HTERT RPE-1 (cell line): ENCODE measurements around the gene STOM.

Source experiments
- in situ Hi-C: fragments of 300-500 bp; cut with MboI; formaldehyde crosslinking; loops from 4 replicates; pipeline ENCODE4 v1.14.3; 2020; ENCODE audit warnings: low sequenced_read_pairs

STOM gene

DNA sequence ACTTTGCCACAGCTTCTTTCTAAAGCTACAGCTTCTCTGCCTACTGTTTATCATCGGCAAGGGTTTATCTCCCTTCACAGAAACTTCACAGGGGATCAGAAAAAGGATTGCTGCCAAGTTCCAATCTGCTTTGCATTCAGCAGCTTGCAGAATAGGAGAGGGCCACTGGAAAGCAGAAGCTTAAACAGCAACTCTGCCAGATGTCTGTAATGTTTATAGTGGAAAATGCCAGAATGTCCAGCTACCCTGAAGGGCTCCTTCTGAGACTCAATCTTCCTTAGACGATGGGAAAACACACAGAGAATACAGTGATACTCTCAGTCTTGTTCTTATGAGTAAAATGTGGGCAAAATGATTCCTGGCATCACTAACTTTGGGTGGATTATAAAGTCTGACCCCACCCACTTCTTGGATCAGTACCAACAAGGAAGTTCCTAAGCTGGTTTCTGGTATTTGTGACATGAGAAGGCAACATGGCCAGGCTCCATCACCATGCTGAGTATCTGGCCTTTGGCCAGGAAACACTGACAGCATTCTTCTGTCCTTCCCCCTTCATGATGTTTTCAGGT is 19.0 kb downstream of the STOM start:
- in situ Hi-C loops = no loop called here

DNA sequence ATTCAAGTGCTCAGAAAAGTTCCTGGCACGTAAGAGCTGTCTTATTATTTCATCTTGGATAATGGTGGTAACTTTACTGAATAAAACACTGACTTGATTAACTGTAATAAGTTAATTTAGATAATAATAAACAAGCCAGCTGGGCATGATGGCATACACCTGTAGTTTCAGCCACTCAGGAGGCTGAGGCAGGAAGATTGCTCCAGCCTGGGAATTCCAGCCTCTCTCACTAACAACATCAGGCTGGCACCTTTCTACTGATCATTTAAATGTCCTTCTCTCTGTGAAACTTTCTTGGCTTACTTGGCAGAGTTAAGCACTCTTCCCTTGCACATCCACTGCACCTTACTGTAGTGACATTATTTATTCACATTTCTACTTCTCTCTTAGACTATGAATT is 20.0 kb downstream of the STOM start:
- in situ Hi-C loops = no loop called here

DNA sequence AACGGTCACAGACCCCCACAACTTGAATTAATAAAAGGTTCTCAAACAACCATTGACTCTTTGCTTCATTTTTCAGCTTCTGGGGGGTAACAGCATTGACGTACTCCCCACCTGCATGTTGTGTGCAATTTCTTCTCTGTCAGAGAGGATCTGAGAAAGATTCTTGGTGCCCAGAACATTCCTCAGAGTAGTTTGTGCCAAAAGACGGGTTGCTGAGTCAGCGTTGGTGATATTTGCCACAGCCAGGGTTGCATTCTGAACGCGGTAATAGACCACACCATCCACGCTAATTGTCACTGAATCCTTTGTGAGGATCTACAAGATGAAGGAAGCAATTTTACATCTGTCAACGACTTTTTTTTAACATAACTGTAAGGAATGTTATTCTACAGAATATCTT is 21.0 kb downstream of the STOM start:
- in situ Hi-C loops = no loop called here

- in situ Hi-C loops = no loop called here
Observed at GRCh38 chr9:121348221-121348620, 21.8 kb downstream of the STOM start.

DNA sequence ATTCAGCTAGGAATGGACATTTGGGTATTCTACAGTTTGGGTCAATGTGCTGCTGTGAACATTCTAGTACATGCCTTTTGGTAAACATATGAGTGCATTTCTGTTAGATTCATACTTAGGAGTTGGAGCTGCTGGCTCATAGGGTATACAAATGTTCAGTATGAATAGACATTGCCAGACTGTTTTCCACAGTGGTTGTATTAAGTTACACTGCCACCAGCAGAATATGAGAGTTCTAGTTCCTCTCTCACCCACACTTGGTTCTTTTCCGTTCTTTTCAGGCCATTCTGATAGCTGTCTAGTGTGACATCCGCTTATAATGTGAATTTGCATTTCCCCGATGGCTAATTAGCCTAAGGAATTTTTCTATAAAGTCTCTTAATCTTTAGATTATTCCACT is 25.0 kb downstream of the STOM start:
- in situ Hi-C loops = no loop called here

GRCh38 chr9:121344184-121344583 is 25.9 kb downstream of the STOM start:
- in situ Hi-C loops = no loop called here

DNA sequence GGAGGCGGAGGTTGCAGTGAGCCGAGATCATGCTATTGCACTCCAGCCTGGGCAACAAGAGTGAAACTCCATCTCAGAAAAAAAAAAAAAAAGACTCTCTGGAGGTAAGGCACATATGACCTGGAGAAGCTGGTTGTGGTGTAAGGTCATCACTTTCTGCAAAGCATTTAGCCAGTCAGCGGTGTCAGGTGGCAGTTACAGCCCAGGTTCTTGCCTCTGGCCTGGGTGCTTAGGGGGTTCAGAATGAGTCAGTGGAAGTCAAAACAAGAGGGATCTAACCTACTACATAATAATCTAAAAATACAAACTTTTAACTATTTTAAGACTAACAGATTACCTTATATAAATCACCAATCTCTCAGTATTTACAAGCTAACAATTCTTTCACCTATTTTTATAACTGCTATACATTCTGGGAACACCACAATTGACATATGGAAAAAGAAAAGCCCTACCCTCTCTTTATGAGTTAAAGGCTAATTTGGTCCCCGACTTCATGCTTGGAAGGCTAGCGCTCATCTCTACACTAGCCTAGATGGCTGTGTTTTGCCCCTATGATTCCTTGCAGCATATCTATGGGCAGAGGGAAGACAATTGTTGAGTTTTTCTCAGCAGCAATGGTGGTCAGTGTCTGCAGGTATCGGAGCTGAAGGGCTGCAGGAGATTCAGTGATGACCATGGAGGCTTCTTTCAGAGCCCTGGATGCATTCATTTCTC is 29.2 kb downstream of the STOM start:
- in situ Hi-C loops = no loop called here

GRCh38 chr9:121339437-121339836 is 30.6 kb downstream of the STOM start:
- in situ Hi-C loops = no loop called here

DNA sequence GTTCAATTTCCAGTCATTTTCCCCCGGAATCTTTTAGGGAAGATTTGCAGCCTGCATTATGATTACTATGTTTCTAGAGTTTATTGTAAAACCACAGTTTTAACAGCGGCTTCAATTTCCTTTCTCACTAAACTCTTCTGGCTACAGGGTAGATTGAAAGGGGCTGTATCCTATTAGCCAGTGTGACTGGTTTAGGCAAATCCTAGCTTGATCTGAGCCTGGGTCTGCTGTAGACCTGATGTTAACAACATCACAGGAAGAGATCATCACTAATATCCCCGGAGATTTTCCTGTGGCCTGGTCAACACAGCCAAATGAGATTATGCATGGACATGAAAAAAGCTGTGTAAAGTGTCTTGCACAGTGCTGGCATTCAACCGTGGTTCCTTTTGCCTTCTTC is 33.4 kb downstream of the STOM start:
- in situ Hi-C loops = no loop called here

DNA sequence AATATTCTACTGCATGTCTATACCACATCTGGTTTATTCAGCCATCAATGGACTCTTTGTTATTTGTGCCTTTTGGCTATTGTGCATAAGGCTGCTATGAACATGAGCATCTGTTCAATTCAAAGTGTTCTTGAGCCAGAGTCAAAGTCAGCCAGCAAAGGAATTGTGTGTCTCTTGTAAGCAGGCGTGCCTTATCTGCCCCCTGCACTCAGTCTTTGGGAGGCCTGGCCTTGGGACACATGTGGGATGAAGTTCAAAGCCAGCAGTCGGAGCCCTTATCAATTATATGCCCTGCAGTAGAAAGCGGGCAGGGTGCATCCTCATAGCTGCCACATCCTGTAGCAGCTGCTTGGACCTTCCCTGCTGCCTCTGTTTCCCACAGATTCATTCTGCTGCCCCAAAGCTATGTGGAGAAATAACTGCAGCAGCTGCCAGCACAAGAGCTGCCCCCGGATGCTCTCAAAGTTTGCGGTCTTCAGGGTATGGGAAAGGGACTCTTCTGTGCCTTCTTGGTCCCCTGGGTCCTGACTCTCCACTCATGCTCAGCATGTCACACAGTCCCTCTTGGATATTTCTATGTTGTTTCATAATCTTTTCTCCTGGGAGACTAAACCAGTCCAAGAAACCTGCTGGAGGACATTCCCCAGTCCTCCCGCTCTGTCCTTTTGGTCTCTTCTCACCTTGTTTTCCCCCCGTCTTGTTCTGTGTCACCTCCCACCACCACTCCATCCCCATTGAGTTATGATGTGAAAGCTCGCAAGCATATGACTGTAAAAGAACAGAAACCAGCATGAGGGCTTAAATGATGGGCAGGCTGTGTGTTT is 35.9 kb downstream of the STOM start:
- in situ Hi-C loops = no loop called here

DNA sequence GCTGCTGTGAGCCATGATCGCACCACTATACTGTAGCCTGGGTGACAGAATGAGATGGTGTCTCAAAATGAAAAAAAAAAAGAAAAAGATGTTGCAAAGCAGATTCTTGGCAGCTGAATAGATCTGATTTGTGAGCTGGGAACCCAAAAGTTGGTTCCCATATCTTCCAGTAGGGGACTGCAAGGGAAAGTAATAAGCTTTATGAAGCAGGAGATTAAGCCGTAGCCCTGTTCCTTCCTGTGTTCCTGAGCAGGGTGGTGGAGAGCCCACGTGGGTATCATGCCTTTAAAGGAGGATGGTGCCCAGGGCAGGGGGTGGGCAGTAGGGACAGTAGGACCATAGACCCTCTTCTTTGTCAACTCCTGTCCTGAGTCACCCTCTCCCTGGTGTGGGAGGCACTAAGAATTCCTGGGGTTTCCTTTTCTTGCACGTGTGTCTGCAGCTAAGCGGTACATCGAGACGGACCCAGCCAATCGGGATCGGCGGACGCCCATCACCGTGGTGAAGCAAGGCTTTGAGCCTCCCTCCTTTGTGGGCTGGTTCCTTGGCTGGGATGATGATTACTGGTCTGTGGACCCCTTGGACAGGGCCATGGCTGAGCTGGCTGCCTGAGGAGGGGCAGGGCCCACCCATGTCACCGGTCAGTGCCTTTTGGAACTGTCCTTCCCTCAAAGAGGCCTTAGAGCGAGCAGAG is 37.9 kb downstream of the STOM start:
- in situ Hi-C loops = no loop called here

DNA sequence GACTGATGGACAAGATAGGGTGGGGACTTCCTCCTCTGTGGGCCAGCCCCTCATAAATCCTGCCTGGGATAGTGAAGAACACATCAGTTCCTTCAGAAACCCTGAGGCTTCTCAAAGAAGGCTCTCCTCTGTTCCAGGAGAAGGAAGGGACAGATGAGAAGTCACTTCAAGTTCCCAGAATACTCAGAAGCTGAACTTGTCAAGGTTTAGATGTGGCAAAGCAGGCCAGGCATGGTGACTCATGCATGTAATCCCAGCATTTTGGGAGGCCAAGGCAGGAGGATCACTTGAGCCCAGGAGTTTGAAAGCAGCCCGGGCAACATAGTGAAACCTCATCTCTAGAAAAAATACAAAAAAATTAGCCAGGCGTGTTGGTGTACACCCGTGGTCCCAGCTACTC is 38.5 kb downstream of the STOM start:
- in situ Hi-C loops = no loop called here

DNA sequence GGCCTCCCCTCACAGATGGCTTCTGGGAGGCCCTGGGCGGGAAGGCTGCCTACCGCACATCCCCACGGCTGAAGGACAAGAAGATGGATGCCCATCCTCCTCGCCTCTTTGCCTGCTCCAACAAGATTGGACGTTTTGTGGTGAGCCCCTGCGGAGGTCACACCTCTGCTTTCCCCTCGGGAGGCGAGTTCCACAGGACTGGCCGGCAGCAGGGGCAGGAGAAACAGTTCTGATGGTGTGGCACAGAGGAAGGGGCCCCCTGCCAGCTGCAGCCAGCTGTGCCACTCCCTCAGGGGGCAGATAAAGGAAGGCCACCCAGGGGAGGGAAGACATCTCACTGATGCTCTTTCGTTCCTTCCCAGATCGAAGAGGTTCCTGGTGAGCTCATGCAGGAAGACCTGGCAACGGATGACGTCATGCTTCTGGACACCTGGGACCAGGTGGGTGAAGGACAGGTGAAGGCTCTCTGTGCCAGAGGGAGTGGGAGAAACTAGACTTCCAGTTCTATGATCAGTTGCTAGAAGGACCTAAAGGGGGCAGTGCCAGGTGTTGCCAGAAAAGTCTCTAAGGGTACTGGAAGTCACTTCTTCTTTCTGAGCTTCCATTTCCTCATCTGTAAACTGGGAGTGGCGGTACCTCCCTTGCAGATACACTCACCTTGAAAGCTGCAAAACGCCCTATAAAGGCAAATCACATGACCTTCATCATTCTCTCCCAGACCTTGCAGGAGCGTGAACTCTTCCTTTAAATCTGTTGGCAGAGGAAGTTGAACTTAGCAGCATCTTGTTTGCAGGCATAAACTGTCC is 41.0 kb downstream of the STOM start:
- in situ Hi-C loops = no loop called here

GRCh38 chr9:121328476-121328875 is 41.6 kb downstream of the STOM start:
- in situ Hi-C loops = no loop called here

DNA sequence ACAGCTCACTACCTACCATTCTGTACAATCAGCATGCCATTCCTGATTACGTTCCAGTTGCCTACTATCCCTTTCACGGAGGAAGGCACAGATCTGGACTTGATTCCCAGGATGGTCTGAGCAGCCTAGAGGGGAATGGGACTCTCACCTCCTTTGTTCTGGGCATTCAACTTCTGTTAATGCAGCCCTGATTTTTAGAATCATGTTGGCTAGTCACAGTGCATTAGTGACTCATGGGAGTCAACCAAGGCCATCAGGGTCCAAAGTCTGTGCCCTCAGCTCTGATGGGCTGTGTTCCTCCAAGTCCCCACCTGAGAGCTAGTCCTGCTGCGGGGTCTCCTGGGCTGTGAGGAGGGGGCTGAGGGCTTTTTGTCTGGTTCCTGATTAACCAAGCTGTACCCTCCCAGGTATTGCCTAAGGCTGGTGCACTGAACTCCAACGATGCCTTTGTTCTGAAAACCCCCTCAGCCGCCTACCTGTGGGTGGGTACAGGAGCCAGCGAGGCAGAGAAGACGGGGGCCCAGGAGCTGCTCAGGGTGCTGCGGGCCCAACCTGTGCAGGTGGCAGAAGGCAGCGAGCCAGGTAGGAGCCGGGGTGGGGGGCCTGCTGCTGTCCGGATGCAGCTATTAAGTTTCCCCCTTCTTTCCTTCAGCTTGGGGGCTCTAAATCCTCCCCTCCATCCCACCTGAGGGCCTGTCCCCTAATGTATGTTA is 43.0 kb downstream of the STOM start:
- in situ Hi-C loops = no loop called here

DNA sequence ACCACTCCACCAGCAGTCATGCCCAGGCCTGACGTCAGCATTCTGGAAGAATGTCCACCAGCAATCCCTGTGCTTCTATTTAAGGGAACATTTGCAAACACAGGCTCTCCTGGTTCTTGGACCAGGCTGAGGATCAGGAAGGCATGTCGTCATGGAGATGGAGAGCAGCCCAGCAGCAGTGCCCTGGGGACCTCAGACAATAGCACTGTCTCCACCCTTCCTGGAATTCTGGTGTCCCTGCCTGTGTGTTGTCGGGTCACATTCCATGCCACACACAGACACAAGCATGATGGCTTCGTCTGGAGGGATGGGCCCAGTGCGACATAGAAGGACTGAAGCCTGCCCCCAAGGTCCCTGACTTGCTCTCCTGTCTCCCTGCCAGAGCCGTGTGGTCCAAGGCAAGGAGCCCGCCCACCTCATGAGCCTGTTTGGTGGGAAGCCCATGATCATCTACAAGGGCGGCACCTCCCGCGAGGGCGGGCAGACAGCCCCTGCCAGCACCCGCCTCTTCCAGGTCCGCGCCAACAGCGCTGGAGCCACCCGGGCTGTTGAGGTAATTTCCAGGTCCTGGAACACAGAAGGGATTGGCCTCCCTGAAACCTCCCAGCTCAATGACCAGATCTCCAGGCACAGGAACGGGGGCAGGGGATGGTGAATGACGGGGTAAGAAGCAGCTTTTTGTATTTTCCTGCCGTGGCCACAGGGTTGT is 43.8 kb downstream of the STOM start:
- in situ Hi-C loops = no loop called here

GRCh38 chr9:121325387-121325786 is 44.7 kb downstream of the STOM start:
- in situ Hi-C loops = no loop called here

DNA sequence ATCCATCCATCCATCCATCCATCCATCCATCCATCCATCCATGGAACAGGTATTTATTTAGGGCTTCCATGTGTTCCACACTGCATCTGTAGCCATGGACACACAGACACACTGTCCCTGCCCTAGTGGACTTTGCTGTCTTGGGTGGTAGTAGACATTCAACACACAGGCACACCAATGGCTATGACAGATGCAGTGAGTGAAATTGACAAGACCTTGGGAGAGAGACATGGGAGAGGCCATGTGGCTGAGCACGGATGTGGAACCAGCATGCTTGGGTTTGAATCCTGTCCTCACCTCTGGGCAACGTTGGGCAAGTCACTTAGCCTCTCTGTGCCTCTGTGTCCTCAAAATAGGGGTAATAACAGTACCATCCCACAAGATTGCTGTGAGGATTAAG is 45.3 kb downstream of the STOM start:
- in situ Hi-C loops = no loop called here

DNA sequence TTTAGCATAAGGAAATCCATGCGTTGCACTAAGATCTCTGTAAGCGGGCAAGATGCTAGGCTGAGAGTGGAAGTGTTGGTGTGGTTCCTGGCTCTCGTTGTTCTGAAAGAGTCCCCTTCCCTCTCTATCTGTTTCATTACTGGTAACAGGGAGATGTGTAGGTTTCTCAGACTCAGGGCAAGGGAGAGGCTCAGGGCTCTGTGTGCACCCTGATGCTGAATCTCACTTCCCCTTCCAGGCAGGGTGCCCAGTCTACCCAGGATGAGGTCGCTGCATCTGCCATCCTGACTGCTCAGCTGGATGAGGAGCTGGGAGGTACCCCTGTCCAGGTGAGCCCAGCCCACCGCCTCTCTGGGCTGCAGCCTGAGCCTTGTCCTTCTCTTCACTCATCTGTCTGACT is 45.7 kb downstream of the STOM start:
- in situ Hi-C loops = no loop called here
